Activated T-helper 1 cell treated with anti-CD3 and anti-CD28 coated beads, Interleukin-12 subunit alpha, Interleukin-12 subunit beta, Interleukin-2, Interleukin-4 antibody, amounts not matched to agents 30 ng/mL and 10 ng/mL and 1 ng/mL, durations not matched to agents 14 hours and 24 hours and 36 hours (primary cell): ENCODE measurements around the gene ZNF680. TPM values are rescaled to one million over a fixed set of nuclear protein-coding genes. Genes with fewer than 3 reads are reported as not detected.

Experiments
- DNase-seq: peaks from one replicate; pipeline ENCODE4 v3.0.0; 2021; ENCODE audit warnings: low spot score
- H3K27ac Mint-ChIP-seq: one replicate; pipeline ENCODE4 v1.8.0; 2021; ENCODE audit warnings: mild to moderate bottlenecking, mixed read lengths
- H3K27me3 Mint-ChIP-seq: one replicate; pipeline ENCODE4 v1.8.0; 2022; ENCODE audit warnings: mild to moderate bottlenecking, moderate library complexity, mixed read lengths; ENCODE audit not compliant: insufficient read depth
- H3K36me3 Mint-ChIP-seq: one replicate; pipeline ENCODE4 v1.8.0; 2021; ENCODE audit warnings: low read depth, mixed read lengths
- H3K4me1 Mint-ChIP-seq: one replicate; pipeline ENCODE4 v1.8.0; 2021; ENCODE audit warnings: low read depth, mixed read lengths
- H3K4me3 Mint-ChIP-seq: one replicate; pipeline ENCODE4 v1.8.0; 2021; ENCODE audit warnings: mild to moderate bottlenecking, moderate library complexity, mixed read lengths
- H3K9me3 Mint-ChIP-seq: one replicate; pipeline ENCODE4 v1.8.0; 2021; ENCODE audit warnings: mixed read lengths
- intact Hi-C: fragments of 100-400 bp; cut with micrococcal nuclease; formaldehyde crosslinking; loops from one replicate; pipeline ENCODE4 v1.15.1; 2024
- total RNA-seq: library from RNA; stranded (reverse); gene quantifications from 2 replicates; pipeline ENCODE4 v1.2.3, GENCODE V29; 2022

The ZNF680 gene
- total RNA-seq, 1 donor from 2014 or later, result 8.5 TPM

- intact Hi-C loops, result no loop called here
- Mint-ChIP-seq H3K4me1 (no peaks in the 10 kb centered on the region), H3K36me3 (peaks cover 49% of the 10 kb centered on the region), H3K9me3 (peaks cover 35% of the 10 kb centered on the region), H3K4me3 (no peak overlapping the region), H3K27ac (no peak overlapping the region), H3K27me3 (no peaks in the 10 kb centered on the region)
- DNase-seq, result no peak
These were observed 18.9 kb downstream of the ZNF680 start for GRCh38 chr7:64544010-64544409.

- no peak overlapping the region for H3K27ac Mint-ChIP-seq
- peaks cover 28% of the 10 kb centered on the region for H3K9me3 Mint-ChIP-seq
- H3K36me3 Mint-ChIP-seq, result peaks cover 45% of the 10 kb centered on the region
- H3K27me3 Mint-ChIP-seq, result no peaks in the 10 kb centered on the region
- no peak for DNase-seq
- H3K4me1 Mint-ChIP-seq, result no peaks in the 10 kb centered on the region
- H3K4me3 Mint-ChIP-seq, result no peak overlapping the region
- intact Hi-C loops, result no loop called here
These were observed 21.2 kb downstream of the ZNF680 start for GRCh38 chr7:64541438-64542359.

GRCh38 chr7:64533756-64534155 is 29.1 kb downstream of the ZNF680 start:
- DNase-seq, result no peak
- Mint-ChIP-seq H3K4me1 (peaks cover 10% of the 10 kb centered on the region), H3K9me3 (peaks cover 65% of the 10 kb centered on the region), H3K4me3 (no peak overlapping the region), H3K27ac (no peak overlapping the region), H3K27me3 (no peaks in the 10 kb centered on the region), H3K36me3 (peaks cover 67% of the 10 kb centered on the region)
- intact Hi-C loops, result no loop called here

DNA sequence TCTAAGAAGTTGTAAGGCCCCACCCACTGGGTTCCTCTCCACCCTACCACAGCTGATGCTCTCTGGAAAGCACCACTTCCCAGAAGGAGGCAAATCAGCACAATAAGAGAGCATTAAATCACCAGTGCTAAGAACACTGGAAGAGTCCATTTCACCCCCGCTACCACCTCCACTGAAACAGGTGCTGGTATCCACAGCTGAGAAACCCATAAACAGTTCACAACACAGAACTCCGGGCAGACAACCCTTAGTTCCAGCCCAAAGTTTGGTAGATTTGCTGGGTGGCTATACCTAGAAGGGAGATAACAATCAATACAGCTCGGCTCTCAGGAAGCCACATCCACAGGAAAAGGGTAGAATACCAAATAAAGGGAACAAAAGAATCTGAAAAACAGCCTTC is 34.1 kb downstream of the ZNF680 start:
- intact Hi-C loops, result no loop called here
- H3K4me3 Mint-ChIP-seq, result no peak overlapping the region
- no peak for DNase-seq
- peaks cover 63% of the 10 kb centered on the region for H3K36me3 Mint-ChIP-seq
- peaks cover 66% of the 10 kb centered on the region for H3K9me3 Mint-ChIP-seq
- H3K27ac Mint-ChIP-seq, result no peak overlapping the region
- H3K27me3 Mint-ChIP-seq, result no peaks in the 10 kb centered on the region
- H3K4me1 Mint-ChIP-seq, result peaks cover 12% of the 10 kb centered on the region

DNA sequence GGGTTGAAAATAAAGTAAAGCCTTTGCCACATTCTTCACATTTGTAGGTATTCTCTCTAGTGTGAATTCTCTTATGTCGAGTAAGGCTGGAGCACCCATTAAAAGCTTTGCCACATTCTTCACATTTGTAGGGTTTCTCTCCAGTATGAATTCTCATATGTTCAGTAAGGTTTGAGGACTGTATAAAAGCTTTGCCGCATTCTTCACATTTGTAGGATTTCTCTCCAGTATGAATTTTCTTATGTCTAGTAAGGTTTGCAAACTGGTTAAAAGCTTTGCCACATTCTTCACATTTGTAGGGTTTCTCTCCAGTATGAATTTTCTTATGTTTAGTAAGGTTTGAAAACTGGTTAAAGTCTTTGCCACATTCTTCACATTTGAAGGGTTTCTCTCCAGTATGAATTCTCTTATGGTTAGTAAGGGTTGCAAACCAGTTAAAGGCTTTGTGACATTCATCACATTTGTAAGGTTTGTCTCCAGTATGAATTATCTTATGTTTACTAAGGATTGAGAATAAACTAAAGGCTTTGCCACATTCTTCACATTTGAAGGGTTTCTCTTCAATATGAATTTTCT is 41.4 kb downstream of the ZNF680 start:
- no peak for DNase-seq
- H3K36me3 Mint-ChIP-seq, result peaks cover 37% of the 10 kb centered on the region
- peaks cover 76% of the 10 kb centered on the region for H3K9me3 Mint-ChIP-seq
- no peak overlapping the region for H3K4me3 Mint-ChIP-seq
- no peaks in the 10 kb centered on the region for H3K27me3 Mint-ChIP-seq
- intact Hi-C loops, result no loop called here
- H3K27ac Mint-ChIP-seq, result no peak overlapping the region
- H3K4me1 Mint-ChIP-seq, result no peaks in the 10 kb centered on the region

- intact Hi-C loops, result loop anchor here (5.0 kb wide), 1 partner anchor 209 kb away; no protein-coding TSS in a partner anchor
- no peak for DNase-seq
- peaks cover 63% of the 10 kb centered on the region for H3K9me3 Mint-ChIP-seq
- peaks cover 21% of the 10 kb centered on the region for H3K36me3 Mint-ChIP-seq
- H3K4me3 Mint-ChIP-seq, result no peak overlapping the region
- no peaks in the 10 kb centered on the region for H3K27me3 Mint-ChIP-seq
- no peak overlapping the region for H3K27ac Mint-ChIP-seq
- no peaks in the 10 kb centered on the region for H3K4me1 Mint-ChIP-seq
These were observed 46.4 kb downstream of the ZNF680 start for GRCh38 chr7:64516451-64516850.

DNA sequence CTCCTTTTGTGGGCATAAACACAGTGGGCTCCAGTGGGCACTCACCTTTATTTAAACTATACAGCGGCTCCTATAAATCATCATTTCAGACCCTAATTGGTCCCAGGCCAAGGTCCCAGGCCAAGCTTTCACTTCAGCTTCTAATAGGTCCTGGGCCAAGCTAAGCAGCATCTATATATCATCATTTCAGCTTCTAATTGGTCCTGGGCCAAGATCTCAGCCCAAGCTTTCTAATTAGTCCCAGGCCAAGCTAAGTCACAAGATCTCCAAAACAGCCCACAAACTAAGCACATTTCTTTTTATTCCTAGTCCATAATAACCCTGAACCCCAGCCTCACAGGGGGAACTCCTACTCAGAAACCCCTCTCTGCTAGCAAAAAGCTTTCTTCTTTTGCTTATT is 47.1 kb downstream of the ZNF680 start:
- Mint-ChIP-seq H3K9me3 (peaks cover 57% of the 10 kb centered on the region), H3K27ac (no peak overlapping the region), H3K4me1 (no peaks in the 10 kb centered on the region), H3K4me3 (no peak overlapping the region), H3K27me3 (no peaks in the 10 kb centered on the region), H3K36me3 (peaks cover 16% of the 10 kb centered on the region)
- intact Hi-C loops, result loop anchor here (5.0 kb wide), 1 partner anchor 208 kb away; no protein-coding TSS in a partner anchor
- no peak for DNase-seq

GRCh38 chr7:64515330-64515729 is 47.5 kb downstream of the ZNF680 start:
- no peak overlapping the region for H3K4me3 Mint-ChIP-seq
- intact Hi-C loops, result loop anchor here (5.0 kb wide), 1 partner anchor 208 kb away; no protein-coding TSS in a partner anchor
- H3K27me3 Mint-ChIP-seq, result no peaks in the 10 kb centered on the region
- no peak for DNase-seq
- H3K36me3 Mint-ChIP-seq, result peaks cover 16% of the 10 kb centered on the region
- no peaks in the 10 kb centered on the region for H3K4me1 Mint-ChIP-seq
- peaks cover 52% of the 10 kb centered on the region for H3K9me3 Mint-ChIP-seq
- H3K27ac Mint-ChIP-seq, result no peak overlapping the region

- H3K36me3 Mint-ChIP-seq, result peaks cover 3% of the 10 kb centered on the region
- H3K9me3 Mint-ChIP-seq, result peaks cover 34% of the 10 kb centered on the region
- intact Hi-C loops, result no loop called here
- H3K27me3 Mint-ChIP-seq, result no peaks in the 10 kb centered on the region
- DNase-seq, result no peak
- no peak overlapping the region for H3K4me3 Mint-ChIP-seq
- no peak overlapping the region for H3K27ac Mint-ChIP-seq
- no peaks in the 10 kb centered on the region for H3K4me1 Mint-ChIP-seq
These were observed 53.3 kb downstream of the ZNF680 start for GRCh38 chr7:64509583-64509982.

GRCh38 chr7:64504581-64505120 is 58.2 kb downstream of the ZNF680 start:
- Mint-ChIP-seq H3K4me3 (no peak overlapping the region), H3K27me3 (no peaks in the 10 kb centered on the region), H3K4me1 (no peaks in the 10 kb centered on the region), H3K27ac (no peak overlapping the region), H3K36me3 (peaks cover 2% of the 10 kb centered on the region), H3K9me3 (peaks cover 57% of the 10 kb centered on the region)
- intact Hi-C loops, result no loop called here
- DNase-seq, result no peak

GRCh38 chr7:64498270-64498669 is 64.6 kb downstream of the ZNF680 start:
- Mint-ChIP-seq H3K4me1 (no peaks in the 10 kb centered on the region), H3K4me3 (no peak overlapping the region), H3K9me3 (peaks cover 32% of the 10 kb centered on the region), H3K36me3 (no peaks in the 10 kb centered on the region), H3K27ac (no peak overlapping the region), H3K27me3 (no peaks in the 10 kb centered on the region)
- intact Hi-C loops, result no loop called here
- DNase-seq, result no peak

GRCh38 chr7:64494912-64495461 is 67.9 kb downstream of the ZNF680 start:
- Mint-ChIP-seq H3K27me3 (no peaks in the 10 kb centered on the region), H3K27ac (no peak overlapping the region), H3K4me1 (no peaks in the 10 kb centered on the region), H3K36me3 (no peaks in the 10 kb centered on the region), H3K4me3 (no peak overlapping the region), H3K9me3 (peaks cover 22% of the 10 kb centered on the region)
- intact Hi-C loops, result no loop called here
- DNase-seq, result no peak

DNA sequence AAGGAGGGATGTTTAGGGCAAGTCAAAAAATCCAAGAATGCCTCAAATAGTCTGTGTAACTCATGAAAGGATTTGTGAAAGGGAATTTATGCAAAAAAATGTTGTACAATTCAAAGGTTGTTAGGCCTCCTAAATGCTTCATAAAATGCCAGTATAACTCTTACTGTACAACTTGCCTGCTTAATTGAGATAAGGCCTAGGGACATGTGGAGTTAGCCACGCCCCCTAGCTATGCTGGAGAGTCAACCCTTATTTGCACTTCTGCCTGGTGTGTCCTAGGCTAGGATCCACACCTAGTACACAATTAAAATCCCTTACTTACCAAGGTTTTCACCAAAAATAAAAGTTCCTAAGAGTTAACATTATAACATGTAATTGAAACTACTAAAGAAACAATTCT is 77.2 kb downstream of the ZNF680 start:
- peaks cover 62% of the 10 kb centered on the region for H3K9me3 Mint-ChIP-seq
- H3K36me3 Mint-ChIP-seq, result no peaks in the 10 kb centered on the region
- intact Hi-C loops, result no loop called here
- DNase-seq, result no peak
- no peak overlapping the region for H3K4me3 Mint-ChIP-seq
- no peak overlapping the region for H3K27ac Mint-ChIP-seq
- H3K27me3 Mint-ChIP-seq, result no peaks in the 10 kb centered on the region
- no peaks in the 10 kb centered on the region for H3K4me1 Mint-ChIP-seq
